ENCODE data around the gene BBS7. TPM values are rescaled to one million over a fixed set of nuclear protein-coding genes. Genes with fewer than 3 reads are reported as not detected.

The BBS7 gene
- total and polyA plus RNA-seq, 9 of the 15 experiments (the other 6 are each of a cell fraction or from before 2014, with no cell fraction given), result 13.4 to 25.8 (median 16.4) TPM

DNA sequence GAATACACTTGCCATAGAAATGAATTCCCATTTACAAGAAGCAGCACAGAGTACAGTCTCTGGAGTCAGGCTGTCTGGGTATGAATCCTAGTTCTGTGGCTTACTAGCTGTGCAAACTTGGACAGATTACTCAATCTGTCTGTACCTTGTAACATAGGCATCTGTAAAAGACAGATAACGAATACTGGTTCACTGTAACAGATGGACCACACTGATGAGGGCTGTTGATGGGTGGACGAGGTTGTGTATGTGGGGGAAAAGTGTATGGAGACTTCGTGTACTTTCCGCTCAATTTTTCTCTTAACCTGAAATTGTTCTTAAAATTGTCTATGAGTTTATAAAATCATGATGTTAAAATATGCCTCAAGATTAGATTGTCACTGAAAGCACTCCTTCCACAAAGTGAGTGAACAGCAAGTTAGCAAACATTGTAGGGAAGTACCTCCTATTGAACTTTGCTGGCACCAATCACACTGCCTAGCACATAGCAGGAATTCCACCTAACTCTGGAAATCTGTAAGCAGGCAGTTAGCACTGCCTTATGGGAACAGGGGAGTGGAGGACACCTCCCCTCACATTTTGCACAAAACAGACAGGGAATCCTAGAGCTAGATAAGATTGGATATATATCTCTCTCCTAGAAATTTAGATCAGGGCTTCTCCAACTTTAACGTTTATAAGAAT is 75.6 kb downstream of the BBS7 start (continued):
- no peak for TF ChIP-seq ZNF311 (CRISPR knock-in tag; IDR thresholded peaks at IDR 0.05)
- no peak for TF ChIP-seq ZNF23 (CRISPR knock-in tag; IDR thresholded peaks at IDR 0.05)
- TF ChIP-seq TRIM24 (IDR thresholded peaks at IDR 0.05), result peak; percentile 95 to 96
- TF ChIP-seq FOXP1 (CRISPR knock-in tag; IDR thresholded peaks at IDR 0.05), result no peak
- no peak for TF ChIP-seq STAG1 (CRISPR knock-in tag; IDR thresholded peaks at IDR 0.05; ENCODE audit: borderline replicate concordance)
- no peak for TF ChIP-seq POLR3G (IDR thresholded peaks at IDR 0.05; ENCODE audit: extremely low read depth, insufficient read length, insufficient replicate concordance)
- no peak for TF ChIP-seq MXI1 (IDR thresholded peaks at IDR 0.05; ENCODE audit: low read depth, low read length)
- TF ChIP-seq NFATC3 (IDR thresholded peaks at IDR 0.05), result no peak
- TF ChIP-seq ZNF197 (CRISPR knock-in tag; IDR thresholded peaks at IDR 0.05; ENCODE audit: low read depth), result peak; percentile 92
- TF ChIP-seq DACH1 (IDR thresholded peaks at IDR 0.05; ENCODE audit: partially characterized antibody), result peak; percentile 11
- no peak for TF ChIP-seq HNRNPK (IDR thresholded peaks at IDR 0.05; ENCODE audit: low read depth, low read length, poor library complexity, severe bottlenecking)
- TF ChIP-seq, protein P1, sequence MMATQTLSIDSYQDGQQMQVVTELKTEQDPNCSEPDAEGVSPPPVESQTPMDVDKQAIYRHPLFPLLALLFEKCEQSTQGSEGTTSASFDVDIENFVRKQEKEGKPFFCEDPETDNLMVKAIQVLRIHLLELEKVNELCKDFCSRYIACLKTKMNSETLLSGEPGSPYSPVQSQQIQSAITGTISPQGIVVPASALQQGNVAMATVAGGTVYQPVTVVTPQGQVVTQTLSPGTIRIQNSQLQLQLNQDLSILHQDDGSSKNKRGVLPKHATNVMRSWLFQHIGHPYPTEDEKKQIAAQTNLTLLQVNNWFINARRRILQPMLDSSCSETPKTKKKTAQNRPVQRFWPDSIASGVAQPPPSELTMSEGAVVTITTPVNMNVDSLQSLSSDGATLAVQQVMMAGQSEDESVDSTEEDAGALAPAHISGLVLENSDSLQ (IDR thresholded peaks at IDR 0.05), result peak; percentile 73
- no peak for TF ChIP-seq ASH1L (IDR thresholded peaks at IDR 0.05; ENCODE audit: borderline replicate concordance, low read depth, partially characterized antibody)
- no peak for TF ChIP-seq NFRKB (IDR thresholded peaks at IDR 0.05; ENCODE audit: low read depth)
- TF ChIP-seq, protein P2, sequence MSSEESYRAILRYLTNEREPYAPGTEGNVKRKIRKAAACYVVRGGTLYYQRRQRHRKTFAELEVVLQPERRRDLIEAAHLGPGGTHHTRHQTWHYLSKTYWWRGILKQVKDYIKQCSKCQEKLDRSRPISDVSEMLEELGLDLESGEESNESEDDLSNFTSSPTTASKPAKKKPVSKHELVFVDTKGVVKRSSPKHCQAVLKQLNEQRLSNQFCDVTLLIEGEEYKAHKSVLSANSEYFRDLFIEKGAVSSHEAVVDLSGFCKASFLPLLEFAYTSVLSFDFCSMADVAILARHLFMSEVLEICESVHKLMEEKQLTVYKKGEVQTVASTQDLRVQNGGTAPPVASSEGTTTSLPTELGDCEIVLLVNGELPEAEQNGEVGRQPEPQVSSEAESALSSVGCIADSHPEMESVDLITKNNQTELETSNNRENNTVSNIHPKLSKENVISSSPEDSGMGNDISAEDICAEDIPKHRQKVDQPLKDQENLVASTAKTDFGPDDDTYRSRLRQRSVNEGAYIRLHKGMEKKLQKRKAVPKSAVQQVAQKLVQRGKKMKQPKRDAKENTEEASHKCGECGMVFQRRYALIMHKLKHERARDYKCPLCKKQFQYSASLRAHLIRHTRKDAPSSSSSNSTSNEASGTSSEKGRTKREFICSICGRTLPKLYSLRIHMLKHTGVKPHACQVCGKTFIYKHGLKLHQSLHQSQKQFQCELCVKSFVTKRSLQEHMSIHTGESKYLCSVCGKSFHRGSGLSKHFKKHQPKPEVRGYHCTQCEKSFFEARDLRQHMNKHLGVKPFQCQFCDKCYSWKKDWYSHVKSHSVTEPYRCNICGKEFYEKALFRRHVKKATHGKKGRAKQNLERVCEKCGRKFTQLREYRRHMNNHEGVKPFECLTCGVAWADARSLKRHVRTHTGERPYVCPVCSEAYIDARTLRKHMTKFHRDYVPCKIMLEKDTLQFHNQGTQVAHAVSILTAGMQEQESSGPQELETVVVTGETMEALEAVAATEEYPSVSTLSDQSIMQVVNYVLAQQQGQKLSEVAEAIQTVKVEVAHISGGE (CRISPR knock-in tag; IDR thresholded peaks at IDR 0.05), result peak in 1 of 3 experiments; percentile 55; a peak in 2 of 6 replicates
- no peak for TF ChIP-seq NFIX (CRISPR knock-in tag; IDR thresholded peaks at IDR 0.05; ENCODE audit: low read depth)
- peak; percentile 98 for TF ChIP-seq KDM1A (IDR thresholded peaks at IDR 0.05)
- no peak for TF ChIP-seq E2F3 (CRISPR knock-in tag; IDR thresholded peaks at IDR 0.05)
- no peak for TF ChIP-seq ZC3H11A (IDR thresholded peaks at IDR 0.05; ENCODE audit: low read depth, low read length)
- TF ChIP-seq HIVEP1 (CRISPR knock-in tag; IDR thresholded peaks at IDR 0.05), result no peak
- TF ChIP-seq SRSF1 (IDR thresholded peaks at IDR 0.05; ENCODE audit: low read depth, low read length), result no peak
- TF ChIP-seq LARP7 (IDR thresholded peaks at IDR 0.05), result no peak
- TF ChIP-seq ZNF444 (CRISPR knock-in tag; IDR thresholded peaks at IDR 0.05), result no peak
- peak; percentile 20; the same call in 1 of the 2 replicates for TF ChIP-seq ZNF239 (CRISPR knock-in tag; IDR thresholded peaks at IDR 0.05)
- TF ChIP-seq, protein P3, sequence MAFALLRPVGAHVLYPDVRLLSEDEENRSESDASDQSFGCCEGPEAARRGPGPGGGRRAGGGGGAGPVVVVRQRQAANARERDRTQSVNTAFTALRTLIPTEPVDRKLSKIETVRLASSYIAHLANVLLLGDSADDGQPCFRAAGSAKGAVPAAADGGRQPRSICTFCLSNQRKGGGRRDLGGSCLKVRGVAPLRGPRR (CRISPR knock-in tag; IDR thresholded peaks at IDR 0.05), result no peak
- TF ChIP-seq TCF3 (CRISPR knock-in tag; IDR thresholded peaks at IDR 0.05), result peak; percentile 98
- peak; percentile 90 for TF ChIP-seq SMARCE1 (IDR thresholded peaks at IDR 0.05)
- peak; percentile 92 for TF ChIP-seq CEBPB (tag; IDR thresholded peaks at IDR 0.05)
